DMS 273 (cell line): ENCODE measurements around the gene DRC3.

Experiments used
- DNase-seq: peaks from one replicate; lab custom pipeline; 2025; ENCODE audit not compliant: unreplicated experiment; lab: John Stamatoyannopoulos, UW

DRC3 gene

GRCh38 chr17:17965152-17965721 lies 7.4 kb upstream of the DRC3 start:
- no peak for DNase-seq

GRCh38 chr17:17966399-17966798 lies 6.3 kb upstream of the DRC3 start:
- no peak for DNase-seq

- DNase-seq = no peak
These were observed 1.8 kb upstream of the DRC3 start for GRCh38 chr17:17970699-17971430.

- DNase-seq = peak; percentile 55
These were observed 1.1 kb upstream of the DRC3 start for GRCh38 chr17:17971431-17972125.

GRCh38 chr17:17972952-17973254 lies 241 bp downstream of the DRC3 start:
- no peak for DNase-seq

GRCh38 chr17:17975436-17975835 lies 2.8 kb downstream of the DRC3 start:
- no peak for DNase-seq

GRCh38 chr17:17976931-17977570 lies 4.4 kb downstream of the DRC3 start:
- DNase-seq = no peak

- DNase-seq = no peak
These were observed 6.1 kb downstream of the DRC3 start for GRCh38 chr17:17978481-17979424.

GRCh38 chr17:17979778-17980177 lies 7.1 kb downstream of the DRC3 start:
- DNase-seq = no peak

- no peak for DNase-seq
These were observed 8.7 kb downstream of the DRC3 start for GRCh38 chr17:17981330-17981729.

- DNase-seq = no peak
These were observed 10.1 kb downstream of the DRC3 start for GRCh38 chr17:17982801-17983200.

GRCh38 chr17:17983376-17983775 lies 10.7 kb downstream of the DRC3 start:
- no peak for DNase-seq

- no peak for DNase-seq
These were observed 11.1 kb downstream of the DRC3 start for GRCh38 chr17:17983776-17984175.

GRCh38 chr17:17985153-17985552 lies 12.5 kb downstream of the DRC3 start:
- DNase-seq = no peak

GRCh38 chr17:17985555-17985954 lies 12.9 kb downstream of the DRC3 start:
- peak; percentile 46 for DNase-seq

- DNase-seq = no peak
These were observed 14.7 kb downstream of the DRC3 start for GRCh38 chr17:17987187-17987896.

- DNase-seq = no peak
These were observed 15.2 kb downstream of the DRC3 start for GRCh38 chr17:17987901-17988300.

- DNase-seq = no peak
These were observed 15.8 kb downstream of the DRC3 start for GRCh38 chr17:17988427-17988945.

- DNase-seq = no peak
These were observed 16.4 kb downstream of the DRC3 start for GRCh38 chr17:17989081-17989480.

- DNase-seq = no peak
These were observed 17.0 kb downstream of the DRC3 start for GRCh38 chr17:17989618-17990017.
